SW 1271 (cell line): ENCODE results near the gene PRORP.
"Not testable (repeated sequence)": the region's sequence is repeated elsewhere in the genome, so short reads cannot be mapped to it uniquely, and the experiment has no call there.

Source experiments
- DNase-seq, 2 experiments: peaks; one replicate each; lab custom pipeline; 2025; lab: John Stamatoyannopoulos, UW

The PRORP gene

GRCh38 chr14:35138585-35138984, 16.2 kb downstream of the PRORP start:
- no peak for DNase-seq

GRCh38 chr14:35140718-35141581, 18.6 kb downstream of the PRORP start:
- peak in 1 of 2 experiments; percentile 44 for DNase-seq

- no peak for DNase-seq
Measured at GRCh38 chr14:35144029-35144428, 21.7 kb downstream of the PRORP start.

- no peak for DNase-seq
Measured at GRCh38 chr14:35146711-35147149, 24.4 kb downstream of the PRORP start.

GRCh38 chr14:35147186-35147585, 24.8 kb downstream of the PRORP start:
- no peak for DNase-seq

GRCh38 chr14:35147711-35148110, 25.4 kb downstream of the PRORP start:
- no peak for DNase-seq

GRCh38 chr14:35149239-35149638, 26.9 kb downstream of the PRORP start:
- DNase-seq = no peak

GRCh38 chr14:35152531-35152930, 30.2 kb downstream of the PRORP start:
- not testable (repeated sequence) for DNase-seq

GRCh38 chr14:35154016-35154415, 31.7 kb downstream of the PRORP start:
- no peak for DNase-seq

GRCh38 chr14:35155962-35156361, 33.6 kb downstream of the PRORP start:
- peak in 1 of 2 experiments; percentile 47 for DNase-seq

- no peak for DNase-seq
Measured at GRCh38 chr14:35158491-35158890, 36.1 kb downstream of the PRORP start.

- DNase-seq = no peak
Measured at GRCh38 chr14:35158951-35159653, 36.8 kb downstream of the PRORP start.

GRCh38 chr14:35159742-35160409, 37.5 kb downstream of the PRORP start:
- peak; percentile 65 to 95 for DNase-seq

GRCh38 chr14:35161231-35161630, 38.9 kb downstream of the PRORP start:
- no peak for DNase-seq

- no peak for DNase-seq
Measured at GRCh38 chr14:35163384-35163783, 41.0 kb downstream of the PRORP start.

GRCh38 chr14:35164849-35165248, 42.5 kb downstream of the PRORP start:
- no peak for DNase-seq

GRCh38 chr14:35167496-35167895, 45.1 kb downstream of the PRORP start:
- DNase-seq = no peak
